OCI-LY1 (cell line): ENCODE measurements around the gene AKT2.

ENCODE experiments used
- H2AFZ ChIP-seq: fragments of 200-600 bp; sonication (generic), shearing (Covaris generic); 2 replicates; pipeline ENCODE4 v1.6.0; 2014; ENCODE audit warnings: antibody characterized with exemption, mild to moderate bottlenecking, low read length
- H3F3A ChIP-seq: fragments of 200-600 bp; sonication (generic), shearing (Covaris generic); 2 replicates; pipeline ENCODE4 v1.6.0; 2014; ENCODE audit warnings: mild to moderate bottlenecking, antibody characterized with exemption, low read length, moderate library complexity; ENCODE audit not compliant: insufficient read depth
- H3K27ac ChIP-seq: fragments of 200-600 bp; sonication (generic); 2 replicates; pipeline ENCODE4 v1.5.1; 2014; ENCODE audit warnings: low read length, mixed run types, mild to moderate bottlenecking, low read depth; ENCODE audit not compliant: poor library complexity, severe bottlenecking
- H3K27me3 ChIP-seq: fragments of 200-600 bp; sonication (generic); 2 replicates; pipeline ENCODE4 v1.6.0; 2014; ENCODE audit warnings: antibody characterized with exemption, mild to moderate bottlenecking, low read length, moderate library complexity; ENCODE audit not compliant: insufficient read depth
- H3K36me3 ChIP-seq: fragments of 200-600 bp; sonication (generic); 2 replicates; pipeline ENCODE4 v1.6.1; 2014; ENCODE audit warnings: mild to moderate bottlenecking, antibody characterized with exemption, low read length, moderate library complexity, mixed read lengths; ENCODE audit not compliant: insufficient read depth
- H3K4me1 ChIP-seq: fragments of 200-600 bp; sonication (generic); 2 replicates; pipeline ENCODE4 v1.5.1; 2014; ENCODE audit warnings: mild to moderate bottlenecking, low read length, moderate library complexity; ENCODE audit not compliant: insufficient read depth, severe bottlenecking
- H3K4me2 ChIP-seq: fragments of 200-600 bp; sonication (generic), shearing (Covaris generic); 2 replicates; pipeline ENCODE4 v1.6.1; 2014; ENCODE audit warnings: low read length
- H3K4me3 ChIP-seq: fragments of 200-600 bp; sonication (generic); 2 replicates; pipeline ENCODE4 v1.5.1; 2014; ENCODE audit warnings: low read length, low read depth, mild to moderate bottlenecking, mixed read lengths; ENCODE audit not compliant: poor library complexity, severe bottlenecking
- H3K79me2 ChIP-seq: fragments of 200-600 bp; shearing (Covaris generic); 2 replicates; pipeline ENCODE4 v1.6.1; 2016; ENCODE audit warnings: mixed run types, low read length, mixed read lengths; ENCODE audit not compliant: insufficient read depth
- H3K9ac ChIP-seq: fragments of 200-600 bp; sonication (generic), shearing (Covaris generic); 2 replicates; pipeline ENCODE4 v1.6.1; 2014; ENCODE audit warnings: mild to moderate bottlenecking, low read length, mixed read lengths
- H3K9me2 ChIP-seq: fragments of 200-600 bp; sonication (generic), shearing (Covaris generic); 2 replicates; pipeline ENCODE4 v1.6.1; 2014; ENCODE audit warnings: low read depth, mild to moderate bottlenecking, low read length, mixed read lengths
- H3K9me3 ChIP-seq: fragments of 200-600 bp; shearing (Covaris generic); 2 replicates; pipeline ENCODE4 v1.6.1; 2014; ENCODE audit warnings: low read length, mixed read lengths
- H4K20me1 ChIP-seq: fragments of 200-600 bp; sonication (generic), shearing (Covaris generic); 2 replicates; pipeline ENCODE4 v1.6.0; 2016; ENCODE audit warnings: mild to moderate bottlenecking, low read length; ENCODE audit not compliant: insufficient read depth
- CTCF ChIP-seq: fragments of 200-600 bp; sonication (generic), shearing (Covaris generic); IDR thresholded peaks from 2 replicates; pipeline ENCODE4 v1.5.1; 2017; ENCODE audit warnings: mild to moderate bottlenecking, antibody characterized with exemption, low read length, moderate library complexity, mixed read lengths
- EZH2 ChIP-seq: fragments of 200-600 bp; sonication (generic), shearing (Covaris generic); IDR thresholded peaks from 2 replicates; pipeline ENCODE4 v1.8.0; 2017; ENCODE audit warnings: borderline replicate concordance, mixed run types, mild to moderate bottlenecking, antibody characterized with exemption, low read length, moderate library complexity, mixed read lengths

Gene AKT2

DNA sequence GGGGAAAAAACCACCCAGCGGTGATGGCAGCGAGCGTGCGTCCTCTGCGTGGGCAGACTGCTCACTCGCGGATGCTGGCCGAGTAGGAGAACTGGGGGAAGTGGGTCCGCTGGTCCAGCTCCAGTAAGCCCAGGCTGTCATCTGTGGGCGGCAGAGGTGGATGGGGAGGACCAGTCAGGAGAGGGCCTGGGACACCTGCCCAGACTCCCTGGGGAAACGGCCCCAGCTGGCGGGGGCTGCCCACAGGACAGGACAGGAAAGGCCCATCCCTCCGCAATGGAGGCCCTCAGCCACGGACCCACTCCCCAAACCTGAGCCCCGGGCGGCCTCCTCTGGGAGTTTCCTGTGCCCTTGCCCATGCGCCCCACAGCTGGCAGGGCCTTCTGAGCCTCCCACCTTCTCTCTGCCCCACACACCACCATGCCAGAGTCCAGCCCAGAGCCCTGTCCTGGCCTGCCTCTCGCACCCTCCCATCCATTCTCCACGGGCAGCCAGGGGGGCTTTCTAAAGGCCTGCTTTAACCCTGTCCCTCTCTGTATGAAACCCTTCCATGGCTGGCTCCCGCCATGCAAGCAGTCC is 51.2 kb downstream of the AKT2 start:
- H4K20me1 ChIP-seq, result no peaks in the 10 kb centered on the region
- no peaks in the 10 kb centered on the region for H3K27me3 ChIP-seq
- H3K4me2 ChIP-seq, result no peak overlapping the region
- no peak overlapping the region for H2AFZ ChIP-seq
- no peaks in the 10 kb centered on the region for H3K9me3 ChIP-seq
- peaks cover 53% of the 10 kb centered on the region for H3K36me3 ChIP-seq
- H3K4me3 ChIP-seq, result no peak overlapping the region
- TF ChIP-seq EZH2 (no peak), CTCF (no peak)
- no peaks in the 10 kb centered on the region; the same call in 1 of the 2 replicates for H3F3A ChIP-seq
- no peaks in the 10 kb centered on the region for H3K9me2 ChIP-seq
- H3K27ac ChIP-seq, result no peak overlapping the region
- H3K79me2 ChIP-seq, result no peaks in the 10 kb centered on the region
- no peak overlapping the region for H3K9ac ChIP-seq
- H3K4me1 ChIP-seq, result no peaks in the 10 kb centered on the region

GRCh38 chr19:40232949-40233810 is 52.0 kb downstream of the AKT2 start:
- H4K20me1 ChIP-seq, result no peaks in the 10 kb centered on the region
- no peak overlapping the region for H2AFZ ChIP-seq
- no peaks in the 10 kb centered on the region for H3K9me2 ChIP-seq
- no peak overlapping the region for H3K4me2 ChIP-seq
- no peaks in the 10 kb centered on the region for H3K79me2 ChIP-seq
- no peak overlapping the region for H3K9ac ChIP-seq
- no peaks in the 10 kb centered on the region for H3K9me3 ChIP-seq
- no peaks in the 10 kb centered on the region for H3K27me3 ChIP-seq
- no peak overlapping the region for H3K27ac ChIP-seq
- H3K4me1 ChIP-seq, result no peaks in the 10 kb centered on the region
- no peak for TF ChIP-seq EZH2
- no peak for TF ChIP-seq CTCF
- peaks cover 45% of the 10 kb centered on the region for H3K36me3 ChIP-seq
- H3F3A ChIP-seq, result no peaks in the 10 kb centered on the region; the same call in 1 of the 2 replicates
- H3K4me3 ChIP-seq, result no peak overlapping the region

GRCh38 chr19:40232479-40232878 is 52.7 kb downstream of the AKT2 start:
- TF ChIP-seq CTCF (no peak), EZH2 (no peak)
- H3K79me2 ChIP-seq, result no peaks in the 10 kb centered on the region
- no peak overlapping the region for H2AFZ ChIP-seq
- no peaks in the 10 kb centered on the region for H3K4me1 ChIP-seq
- H3K9me3 ChIP-seq, result no peaks in the 10 kb centered on the region
- no peak overlapping the region for H3K27ac ChIP-seq
- peaks cover 39% of the 10 kb centered on the region for H3K36me3 ChIP-seq
- no peaks in the 10 kb centered on the region for H3K27me3 ChIP-seq
- H3K4me3 ChIP-seq, result no peak overlapping the region
- no peak overlapping the region for H3K4me2 ChIP-seq
- no peak overlapping the region for H3K9ac ChIP-seq
- no peaks in the 10 kb centered on the region; the same call in 1 of the 2 replicates for H3F3A ChIP-seq
- H3K9me2 ChIP-seq, result no peaks in the 10 kb centered on the region
- H4K20me1 ChIP-seq, result no peaks in the 10 kb centered on the region
